HG03378 (cell line): ENCODE results near the gene KCTD12.

Experiments used
- ATAC-seq: cut with Tn5 transposase; IDR thresholded peaks from one replicate; pipeline ENCODE4 v1.9.1; 2021; ENCODE audit warnings: mild to moderate bottlenecking, moderate library complexity; ENCODE audit not compliant: unreplicated experiment

The KCTD12 gene

GRCh38 chr13:76888421-76888820 lies 2.2 kb upstream of the KCTD12 start:
- ATAC-seq: no peak

- ATAC-seq: no peak
Observed at GRCh38 chr13:76887076-76887563, 915 bp upstream of the KCTD12 start.

GRCh38 chr13:76886005-76886291 lies 257 bp downstream of the KCTD12 start:
- ATAC-seq: no peak

- peak; percentile 45 for ATAC-seq
Observed at GRCh38 chr13:76885203-76886004, 801 bp downstream of the KCTD12 start.

- no peak for ATAC-seq
Observed at GRCh38 chr13:76884907-76885202, 1.4 kb downstream of the KCTD12 start.

GRCh38 chr13:76884186-76884906 lies 1.9 kb downstream of the KCTD12 start:
- ATAC-seq: no peak

GRCh38 chr13:76883236-76883635 lies 3.0 kb downstream of the KCTD12 start:
- no peak for ATAC-seq

GRCh38 chr13:76882431-76882830 lies 3.8 kb downstream of the KCTD12 start:
- ATAC-seq: no peak

GRCh38 chr13:76879883-76880270 lies 6.3 kb downstream of the KCTD12 start:
- ATAC-seq: no peak

GRCh38 chr13:76879203-76879882 lies 6.9 kb downstream of the KCTD12 start:
- peak; percentile 97 for ATAC-seq

- ATAC-seq: no peak
Observed at GRCh38 chr13:76878043-76878442, 8.2 kb downstream of the KCTD12 start.

- no peak for ATAC-seq
Observed at GRCh38 chr13:76875271-76875815, 10.9 kb downstream of the KCTD12 start.

GRCh38 chr13:76874479-76874878 lies 11.7 kb downstream of the KCTD12 start:
- peak; percentile 84 for ATAC-seq

GRCh38 chr13:76873445-76873844 lies 12.8 kb downstream of the KCTD12 start:
- no peak for ATAC-seq

- no peak for ATAC-seq
Observed at GRCh38 chr13:76872675-76873074, 13.5 kb downstream of the KCTD12 start.

- ATAC-seq: no peak
Observed at GRCh38 chr13:76871432-76871831, 14.8 kb downstream of the KCTD12 start.

- no peak for ATAC-seq
Observed at GRCh38 chr13:76868371-76868770, 17.8 kb downstream of the KCTD12 start.

GRCh38 chr13:76865996-76866503 lies 20.2 kb downstream of the KCTD12 start:
- no peak for ATAC-seq

- no peak for ATAC-seq
Observed at GRCh38 chr13:76865109-76865508, 21.1 kb downstream of the KCTD12 start.

- no peak for ATAC-seq
Observed at GRCh38 chr13:76864259-76864658, 21.9 kb downstream of the KCTD12 start.

- no peak for ATAC-seq
Observed at GRCh38 chr13:76863022-76863421, 23.2 kb downstream of the KCTD12 start.
